Brain microvascular endothelial cell (primary cell): Measurements from ENCODE around the gene OR4E2.

Experiments
- DNase-seq: peaks from one replicate; pipeline ENCODE4 v3.0.0-alpha.2; 2020
- H3K27ac ChIP-seq: fragments of 250-450 bp; sonication (Bioruptor Pico); 2 replicates; pipeline ENCODE4 v1.5.1; 2020; ENCODE audit warnings: mild to moderate bottlenecking, moderate library complexity
- H3K27me3 ChIP-seq: fragments of 250-450 bp; sonication (Bioruptor Pico); replicated peaks from 2 replicates; pipeline ENCODE4 v1.5.1; 2020; ENCODE audit warnings: mild to moderate bottlenecking
- H3K36me3 ChIP-seq: fragments of 250-450 bp; sonication (Bioruptor Pico); replicated peaks from 2 replicates; pipeline ENCODE4 v1.5.1; 2020; ENCODE audit warnings: mild to moderate bottlenecking
- H3K4me3 ChIP-seq: 2 replicates; pipeline ENCODE4 v1.5.1; 2011; ENCODE audit warnings: low read depth, mild to moderate bottlenecking, control low read depth, low read length, moderate library complexity
- CTCF ChIP-seq: IDR thresholded peaks from 2 replicates; pipeline ENCODE4 v1.5.1; 2011; ENCODE audit warnings: low read depth, mild to moderate bottlenecking, moderate library complexity, low read length, control low read depth, inconsistent platforms; ENCODE audit errors: missing control alignments
- in situ Hi-C: cut with HindIII; loops from 2 replicates; pipeline ENCODE4 v1.10.0; 2017; ENCODE audit warnings: low sequenced_read_pairs, low pct_ligation_motif_present

Gene OR4E2

GRCh38 chr14:21699551-21699950 is 45.9 kb downstream of the OR4E2 start:
- H3K36me3 ChIP-seq, result no peaks in the 10 kb centered on the region
- H3K4me3 ChIP-seq, result no peak overlapping the region
- DNase-seq, result no peak
- in situ Hi-C loops, result no loop called here
- no peaks in the 10 kb centered on the region for H3K27me3 ChIP-seq
- TF ChIP-seq CTCF, result no peak
- H3K27ac ChIP-seq, result no peak overlapping the region

GRCh38 chr14:21702316-21702715 is 48.7 kb downstream of the OR4E2 start:
- no peak overlapping the region for H3K27ac ChIP-seq
- in situ Hi-C loops, result no loop called here
- no peak overlapping the region for H3K4me3 ChIP-seq
- no peak for TF ChIP-seq CTCF
- no peaks in the 10 kb centered on the region for H3K27me3 ChIP-seq
- H3K36me3 ChIP-seq, result no peaks in the 10 kb centered on the region
- DNase-seq, result no peak

- Histone ChIP-seq H3K36me3 (no peaks in the 10 kb centered on the region), H3K4me3 (no peak overlapping the region), H3K27me3 (no peaks in the 10 kb centered on the region), H3K27ac (no peak overlapping the region)
- in situ Hi-C loops, result no loop called here
- no peak for DNase-seq
- TF ChIP-seq CTCF, result no peak
These were observed 50.0 kb downstream of the OR4E2 start for GRCh38 chr14:21703357-21704326.

- TF ChIP-seq CTCF, result no peak
- H3K27me3 ChIP-seq, result no peaks in the 10 kb centered on the region
- H3K27ac ChIP-seq, result no peak overlapping the region
- in situ Hi-C loops, result no loop called here
- DNase-seq, result no peak
- H3K36me3 ChIP-seq, result no peaks in the 10 kb centered on the region
- H3K4me3 ChIP-seq, result no peak overlapping the region
These were observed 50.7 kb downstream of the OR4E2 start for GRCh38 chr14:21704338-21704737.

- peak; percentile 59 for DNase-seq
- TF ChIP-seq CTCF, result peak; percentile 67
- no peak overlapping the region for H3K4me3 ChIP-seq
- in situ Hi-C loops, result no loop called here
- H3K36me3 ChIP-seq, result no peaks in the 10 kb centered on the region
- H3K27me3 ChIP-seq, result no peaks in the 10 kb centered on the region
- no peak overlapping the region for H3K27ac ChIP-seq
These were observed 57.8 kb downstream of the OR4E2 start for GRCh38 chr14:21711360-21711961.
